Transverse colon (tissue), 3 donors: ENCODE measurements around the gene CALN1.

Experiments
- EP300 ChIP-seq: sonication (generic); formaldehyde crosslinking; IDR thresholded peaks from one replicate; pipeline ENCODE4 v1.6.1; 2017; ENCODE audit warnings: antibody characterized with exemption, low read depth
- TF ChIP-seq, protein P1 (sequence below), 5 experiments: fragments of 200-600 bp in 3 of 5; fragments of 450-650 bp in 2 of 5; sonication (generic) in 3 of 5; IDR thresholded peaks; 1 replicate in 2 of 5; 2 replicates in 3 of 5; pipeline ENCODE4 v1.5.1; 2016 to 2017; ENCODE audit warnings: antibody characterized with exemption in 5 of 5, inconsistent platforms in 3 of 5, mild to moderate bottlenecking in 2 of 5, moderate library complexity in 1 of 5

DNA sequence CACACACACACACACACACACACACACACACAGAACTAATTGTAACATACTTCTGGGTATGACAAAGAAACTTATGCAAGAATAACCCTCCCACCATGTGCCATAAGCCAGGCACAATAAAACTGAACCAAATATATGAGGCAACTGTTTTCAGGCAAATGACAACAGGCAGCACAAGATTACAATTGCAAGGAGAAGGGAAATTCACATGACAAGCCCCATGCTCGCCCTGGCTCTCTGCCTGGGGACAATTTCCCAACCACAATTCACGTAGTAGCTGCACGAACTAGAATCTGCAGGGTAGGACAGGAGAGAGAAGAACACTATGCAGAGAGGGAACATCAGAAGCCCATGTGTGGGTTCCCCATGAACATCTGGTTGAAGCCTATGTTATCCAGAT is 143.3 kb downstream of the CALN1 start:
- TF ChIP-seq EP300 = no peak
- TF ChIP-seq, protein P1, sequence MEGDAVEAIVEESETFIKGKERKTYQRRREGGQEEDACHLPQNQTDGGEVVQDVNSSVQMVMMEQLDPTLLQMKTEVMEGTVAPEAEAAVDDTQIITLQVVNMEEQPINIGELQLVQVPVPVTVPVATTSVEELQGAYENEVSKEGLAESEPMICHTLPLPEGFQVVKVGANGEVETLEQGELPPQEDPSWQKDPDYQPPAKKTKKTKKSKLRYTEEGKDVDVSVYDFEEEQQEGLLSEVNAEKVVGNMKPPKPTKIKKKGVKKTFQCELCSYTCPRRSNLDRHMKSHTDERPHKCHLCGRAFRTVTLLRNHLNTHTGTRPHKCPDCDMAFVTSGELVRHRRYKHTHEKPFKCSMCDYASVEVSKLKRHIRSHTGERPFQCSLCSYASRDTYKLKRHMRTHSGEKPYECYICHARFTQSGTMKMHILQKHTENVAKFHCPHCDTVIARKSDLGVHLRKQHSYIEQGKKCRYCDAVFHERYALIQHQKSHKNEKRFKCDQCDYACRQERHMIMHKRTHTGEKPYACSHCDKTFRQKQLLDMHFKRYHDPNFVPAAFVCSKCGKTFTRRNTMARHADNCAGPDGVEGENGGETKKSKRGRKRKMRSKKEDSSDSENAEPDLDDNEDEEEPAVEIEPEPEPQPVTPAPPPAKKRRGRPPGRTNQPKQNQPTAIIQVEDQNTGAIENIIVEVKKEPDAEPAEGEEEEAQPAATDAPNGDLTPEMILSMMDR (IDR thresholded peaks at IDR 0.05) = no peak
